Loucy (cell line): ENCODE measurements around the gene C16orf96.

Experiments
- H2AFZ ChIP-seq: fragments of 200-600 bp; sonication (generic); 2 replicates; pipeline ENCODE4 v1.6.0; 2016; ENCODE audit warnings: antibody characterized with exemption, mild to moderate bottlenecking, low read length, moderate library complexity
- H3F3A ChIP-seq: fragments of 200-600 bp; 2 replicates; pipeline ENCODE4 v1.6.0; 2016; ENCODE audit warnings: antibody characterized with exemption, low read depth, mild to moderate bottlenecking
- H3K27me3 ChIP-seq: fragments of 200-600 bp; sonication (generic); 2 replicates; pipeline ENCODE4 v1.6.1; 2014; ENCODE audit warnings: low read length, mild to moderate bottlenecking; ENCODE audit not compliant: insufficient read depth, poor library complexity, severe bottlenecking
- H3K36me3 ChIP-seq: fragments of 200-600 bp; sonication (generic); 2 replicates; pipeline ENCODE4 v1.6.1; 2016; ENCODE audit warnings: low read length; ENCODE audit not compliant: insufficient read depth
- H3K4me1 ChIP-seq: fragments of 200-600 bp; sonication (generic); 2 replicates; pipeline ENCODE4 v1.5.1; 2014; ENCODE audit warnings: low read length, mild to moderate bottlenecking; ENCODE audit not compliant: insufficient read depth, poor library complexity, severe bottlenecking
- H3K4me2 ChIP-seq: fragments of 200-600 bp; sonication (generic); 2 replicates; pipeline ENCODE4 v1.6.0; 2014; ENCODE audit warnings: antibody characterized with exemption, low read length, low read depth, mild to moderate bottlenecking; ENCODE audit not compliant: poor library complexity, severe bottlenecking
- H3K4me3 ChIP-seq: fragments of 200-600 bp; sonication (generic); 2 replicates; pipeline ENCODE4 v1.5.1; 2014; ENCODE audit warnings: low read length, mild to moderate bottlenecking, mixed read lengths; ENCODE audit not compliant: poor library complexity, severe bottlenecking
- H3K79me2 ChIP-seq: fragments of 200-600 bp; sonication (generic); 2 replicates; pipeline ENCODE4 v1.6.1; 2014; ENCODE audit warnings: low read length; ENCODE audit not compliant: insufficient read depth
- H3K9ac ChIP-seq: fragments of 200-600 bp; sonication (generic); 2 replicates; pipeline ENCODE4 v1.6.0; 2014; ENCODE audit warnings: mild to moderate bottlenecking, low read depth, low read length, moderate library complexity; ENCODE audit not compliant: poor library complexity, severe bottlenecking
- H3K9me2 ChIP-seq: fragments of 200-600 bp; sonication (generic); replicated peaks from 2 replicates; pipeline ENCODE4 v1.6.1; 2016; ENCODE audit warnings: low read depth, low read length, mixed read lengths
- H3K9me3 ChIP-seq: fragments of 200-600 bp; sonication (generic); 2 replicates; pipeline ENCODE4 v1.6.1; 2014; ENCODE audit warnings: mild to moderate bottlenecking, antibody characterized with exemption, low read length, low read depth; ENCODE audit not compliant: insufficient read depth
- H4K20me1 ChIP-seq: fragments of 200-600 bp; sonication (generic); 2 replicates; pipeline ENCODE4 v1.6.0; 2014; ENCODE audit warnings: antibody characterized with exemption, low read length, mild to moderate bottlenecking; ENCODE audit not compliant: insufficient read depth, poor library complexity, severe bottlenecking
- CTCF ChIP-seq: fragments of 200-600 bp; sonication (generic); conservative IDR thresholded peaks from 2 replicates; pipeline ENCODE4 v1.5.1; 2014; ENCODE audit warnings: mild to moderate bottlenecking, antibody characterized with exemption, low read length
- EZH2phosphoT487 ChIP-seq: fragments of 200-600 bp; IDR thresholded peaks from 2 replicates; pipeline ENCODE4 v1.6.1; 2018; ENCODE audit warnings: antibody characterized with exemption, mild to moderate bottlenecking, moderate library complexity, borderline replicate concordance

Gene C16orf96

DNA sequence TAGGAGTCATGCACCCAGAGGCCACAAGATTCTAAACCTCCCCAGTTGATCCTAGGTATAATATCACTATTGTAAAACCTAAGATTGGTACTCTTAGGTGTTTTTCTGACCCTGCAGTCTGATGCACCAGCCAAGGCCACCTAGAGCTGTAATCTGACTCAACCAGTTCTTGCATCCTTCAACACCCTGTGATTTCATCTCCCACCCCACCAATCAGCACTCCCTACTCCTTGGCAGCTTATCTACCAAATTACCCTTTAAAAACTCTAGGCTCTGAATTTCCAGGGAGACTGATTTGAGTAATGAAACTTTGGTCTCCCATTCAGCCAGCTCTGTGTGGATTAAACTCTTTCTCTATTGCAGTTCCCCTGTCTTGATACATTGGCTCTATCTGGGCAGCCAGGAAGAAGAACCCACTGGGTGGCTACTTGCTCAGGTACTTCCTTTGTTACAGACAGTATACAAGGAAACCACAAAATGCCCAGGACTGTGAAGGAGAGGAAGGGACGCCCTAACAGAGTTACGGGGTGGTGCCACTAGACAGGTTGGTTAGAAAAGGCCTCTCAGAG, 16.3 kb upstream of the C16orf96 start:
- Histone ChIP-seq H3K4me3 (no peak overlapping the region), H3K9me3 (no peaks in the 10 kb centered on the region), H3K4me1 (peaks cover 11% of the 10 kb centered on the region), H3K9ac (no peak overlapping the region), H3K9me2 (no peaks in the 10 kb centered on the region), H3F3A (no peaks in the 10 kb centered on the region), H3K36me3 (no peaks in the 10 kb centered on the region), H4K20me1 (no peaks in the 10 kb centered on the region), H2AFZ (no peak overlapping the region), H3K79me2 (peaks cover 30% of the 10 kb centered on the region), H3K4me2 (no peak overlapping the region), H3K27me3 (no peaks in the 10 kb centered on the region)
- TF ChIP-seq EZH2phosphoT487 (no peak), CTCF (no peak)

- Histone ChIP-seq H3F3A (no peaks in the 10 kb centered on the region), H2AFZ (no peak overlapping the region), H4K20me1 (no peaks in the 10 kb centered on the region), H3K9ac (no peak overlapping the region), H3K36me3 (no peaks in the 10 kb centered on the region), H3K27me3 (no peaks in the 10 kb centered on the region), H3K79me2 (no peaks in the 10 kb centered on the region), H3K4me1 (no peaks in the 10 kb centered on the region), H3K4me2 (no peak overlapping the region), H3K4me3 (no peak overlapping the region), H3K9me3 (no peaks in the 10 kb centered on the region), H3K9me2 (no peaks in the 10 kb centered on the region)
- TF ChIP-seq EZH2phosphoT487 (no peak), CTCF (no peak)
These were observed 11.7 kb upstream of the C16orf96 start for GRCh38 chr16:4544473-4544872.

DNA sequence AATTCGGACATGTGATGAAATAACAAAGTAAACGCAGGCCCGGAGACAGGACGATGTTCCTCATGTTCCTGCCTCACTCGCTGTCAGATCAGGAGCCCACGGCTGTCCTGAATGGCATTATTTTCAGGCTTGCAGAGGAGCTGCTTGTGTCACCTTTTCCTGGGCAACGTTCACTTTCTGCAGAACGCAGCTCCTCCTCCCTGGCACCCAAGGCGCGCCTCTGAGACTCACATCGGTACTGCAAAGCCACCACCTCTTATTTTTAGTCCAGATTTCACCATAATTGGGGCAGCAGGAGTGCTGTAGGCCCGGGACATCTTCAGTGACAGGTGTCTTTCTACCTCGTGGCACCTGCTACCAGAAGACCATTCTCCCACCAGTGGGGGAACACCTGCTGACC, 8.0 kb upstream of the C16orf96 start:
- Histone ChIP-seq H3K4me2 (no peak overlapping the region), H3K36me3 (no peaks in the 10 kb centered on the region), H3K4me1 (no peaks in the 10 kb centered on the region), H2AFZ (no peak overlapping the region), H3K4me3 (no peak overlapping the region), H3F3A (no peaks in the 10 kb centered on the region), H3K9ac (no peak overlapping the region), H3K79me2 (no peaks in the 10 kb centered on the region), H3K9me2 (no peaks in the 10 kb centered on the region), H3K27me3 (no peaks in the 10 kb centered on the region), H3K9me3 (no peaks in the 10 kb centered on the region), H4K20me1 (no peaks in the 10 kb centered on the region)
- TF ChIP-seq EZH2phosphoT487 (no peak), CTCF (no peak)
